HCT116 (cell line): Measurements from ENCODE around the gene TMOD1. TPM values are rescaled to one million over a fixed set of nuclear protein-coding genes. Genes with fewer than 3 reads are reported as not detected.

ENCODE experiments used
- ATAC-seq: fragments of 200-7000 bp; cut with Tn5 transposase; 2 replicates; pipeline ENCODE4 v1.9.1; 2020; ENCODE audit warnings: mild to moderate bottlenecking, moderate library complexity
- BruUV-seq: library from RNA; stranded (reverse); fragments of 400-500 nt; replicated peaks from 2 replicates; lab custom pipeline; 2021; lab: Mats Ljungman, UMichigan
- CTCF ChIA-PET: fragments of 300-600 bp; sonication (Branson Sonifier 250); formaldehyde crosslinking; loops from one replicate; lab custom pipeline; 2021; ENCODE audit warnings: antibody characterized with exemption; lab: Charles Lee
- POLR2A ChIA-PET: fragments of 300-600, 350-600 bp; sonication (Branson Sonifier 250); formaldehyde crosslinking; loops from one replicate; lab custom pipeline; 2021; ENCODE audit warnings: antibody characterized with exemption; lab: Charles Lee
- RAD21 ChIA-PET, 2 experiments: fragments of 300-600 bp; sonication (Branson Sonifier 250); formaldehyde crosslinking; loops; one replicate each; lab custom pipeline; 2023; ENCODE audit warnings: low total read pairs in 2 of 2; ENCODE audit not compliant: uncharacterized antibody in 2 of 2, unreplicated experiment in 2 of 2, low non-redundant PET in 1 of 2; lab: Charles Lee
- DNase-seq: peaks from one replicate; pipeline ENCODE4 v3.0.0-alpha.2; 2010; ENCODE audit warnings: low read depth, low spot score
- H2AFZ ChIP-seq: fragments of 200-600 bp; shearing (Covaris generic), sonication (generic); 2 replicates; pipeline ENCODE4 v1.6.1; 2017; ENCODE audit warnings: low read depth, mixed run types, mixed read lengths, antibody characterized with exemption, low read length; ENCODE audit not compliant: poor library complexity, severe bottlenecking
- H3K27ac ChIP-seq: 2 replicates; pipeline ENCODE4 v1.5.1; 2012; ENCODE audit warnings: low read depth, low read length
- H3K27me3 ChIP-seq: fragments of 200-600 bp; sonication (generic); 2 replicates; pipeline ENCODE4 v1.6.1; 2016; ENCODE audit warnings: mixed run types, low read length, mixed read lengths; ENCODE audit not compliant: insufficient read depth
- H3K36me3 ChIP-seq, 2 experiments: fragments of 200-500 bp in 1 of 2; fragments of 200-600 bp in 1 of 2; sonication (Bioruptor generic) in 1 of 2; sonication (generic) in 1 of 2; 2 replicates each; pipeline versions ENCODE4 v1.5.1 to v1.6.1; 2014 to 2016; ENCODE audit warnings: low read length in 2 of 2, inconsistent platforms in 1 of 2, mixed read lengths in 1 of 2, mixed run types in 1 of 2; ENCODE audit not compliant: insufficient read depth in 2 of 2, control insufficient read depth in 1 of 2
- H3K4me1 ChIP-seq, 2 experiments: fragments of 200-600 bp in 1 of 2; sonication (generic) in 1 of 2; 2 replicates each; pipeline versions ENCODE4 v1.5.1 to v1.6.1; 2012 to 2017; ENCODE audit warnings: low read length in 2 of 2, inconsistent platforms in 1 of 2, mild to moderate bottlenecking in 1 of 2, mixed read lengths in 1 of 2, mixed run types in 1 of 2, moderate library complexity in 1 of 2; ENCODE audit not compliant: insufficient read depth in 2 of 2, control insufficient read depth in 1 of 2
- H3K4me2 ChIP-seq: fragments of 200-600 bp; sonication (generic); 2 replicates; pipeline ENCODE4 v1.6.1; 2017; ENCODE audit warnings: mixed run types, low read length, mixed read lengths
- H3K4me3 ChIP-seq, 2 experiments: fragments of 200-600 bp in 1 of 2; sonication (generic) in 1 of 2; replicated peaks in 1 of 2; 2 replicates each; pipeline ENCODE4 v1.5.1; 2011 to 2016; ENCODE audit warnings: low read length in 2 of 2, control low read depth in 1 of 2, low read depth in 1 of 2, mild to moderate bottlenecking in 1 of 2, mixed read lengths in 1 of 2, mixed run types in 1 of 2
- H3K79me2 ChIP-seq: fragments of 200-600 bp; sonication (generic); 2 replicates; pipeline ENCODE4 v1.6.1; 2017; ENCODE audit warnings: mild to moderate bottlenecking, mixed run types, low read length, moderate library complexity, mixed read lengths; ENCODE audit not compliant: insufficient read depth
- H3K9ac ChIP-seq: fragments of 200-600 bp; sonication (generic); 2 replicates; pipeline ENCODE4 v1.6.1; 2016; ENCODE audit warnings: low read length, mixed read lengths
- H3K9me2 ChIP-seq: fragments of 200-600 bp; sonication (generic), shearing (Covaris generic); 2 replicates; pipeline ENCODE4 v1.6.1; 2017; ENCODE audit warnings: mixed run types, mild to moderate bottlenecking, moderate library complexity; ENCODE audit not compliant: insufficient read depth
- H3K9me3 ChIP-seq, 2 experiments: fragments of 200-500 bp in 1 of 2; fragments of 200-600 bp in 1 of 2; sonication (Bioruptor generic) in 1 of 2; sonication (generic) in 1 of 2; 2 replicates each; pipeline ENCODE4 v1.6.1; 2014 to 2017; ENCODE audit warnings: low read length in 2 of 2, mixed read lengths in 2 of 2, inconsistent platforms in 1 of 2, low read depth in 1 of 2, mild to moderate bottlenecking in 1 of 2, mixed run types in 1 of 2, moderate library complexity in 1 of 2; ENCODE audit not compliant: control insufficient read depth in 1 of 2, insufficient read depth in 1 of 2
- H4K20me1 ChIP-seq: fragments of 200-600 bp; sonication (generic), shearing (Covaris generic); 2 replicates; pipeline ENCODE4 v1.6.1; 2017; ENCODE audit warnings: mixed run types, mild to moderate bottlenecking, moderate library complexity; ENCODE audit not compliant: insufficient read depth
- ATF3 ChIP-seq: IDR thresholded peaks from 2 replicates; pipeline ENCODE4 v1.6.1; 2012
- CBX3 ChIP-seq: IDR thresholded peaks from 2 replicates; pipeline ENCODE4 v1.6.1; 2012; ENCODE audit warnings: low read depth
- EGR1 ChIP-seq: IDR thresholded peaks from 2 replicates; pipeline ENCODE4 v1.6.1; 2012; ENCODE audit warnings: low read depth
- EZH2phosphoT487 ChIP-seq: fragments of 200-600 bp; IDR thresholded peaks from 2 replicates; pipeline ENCODE4 v1.6.1; 2018; ENCODE audit warnings: antibody characterized with exemption, borderline replicate concordance
- JUND ChIP-seq: IDR thresholded peaks from 2 replicates; pipeline ENCODE4 v1.6.1; 2012
- POLR2AphosphoS5 ChIP-seq: IDR thresholded peaks from 2 replicates; pipeline ENCODE4 v1.6.1; 2011; ENCODE audit warnings: mild to moderate bottlenecking, low read depth, low read length, moderate library complexity
- REST ChIP-seq: IDR thresholded peaks from 2 replicates; pipeline ENCODE4 v1.6.1; 2012; ENCODE audit warnings: low read depth
- SP1 ChIP-seq: IDR thresholded peaks from 2 replicates; pipeline ENCODE4 v1.6.1; 2012; ENCODE audit warnings: low read depth
- YY1 ChIP-seq: IDR thresholded peaks from 2 replicates; pipeline ENCODE4 v1.6.1; 2011; ENCODE audit warnings: low read length, low read depth, moderate library complexity, mild to moderate bottlenecking; ENCODE audit not compliant: insufficient replicate concordance; ENCODE audit errors: extremely low read depth
- intact Hi-C: fragments of 100-400 bp; cut with micrococcal nuclease; formaldehyde crosslinking; loops from 2 replicates; pipeline ENCODE4 v1.10.0; 2022
- total RNA-seq: library from RNA; stranded (reverse); gene quantifications from one replicate; pipeline ENCODE4 v1.2.1, GENCODE V29; 2021; ENCODE audit not compliant: unreplicated experiment

TMOD1 gene
- total RNA-seq, 1 experiment from 2014 or later: 4.4 TPM

- no peak for ATAC-seq
These were observed 69.4 kb downstream of the TMOD1 start for GRCh38 chr9:97570899-97571298.

More at GRCh38 chr9:97570899-97571298, 69.4 kb downstream of the TMOD1 start:
- Histone ChIP-seq H3K9ac (no peak overlapping the region), H3K27me3 (no peaks in the 10 kb centered on the region), H3K79me2 (no peaks in the 10 kb centered on the region), H4K20me1 (no peaks in the 10 kb centered on the region), H3K9me3 (no peaks in the 10 kb centered on the region), H3K4me3 (no peak overlapping the region), H3K27ac (no peak overlapping the region), H3K9me2 (no peaks in the 10 kb centered on the region), H2AFZ (no peak overlapping the region), H3K4me2 (no peak overlapping the region), H3K36me3 (no peaks in the 10 kb centered on the region), H3K4me1 (peaks cover 3 to 26% of the 10 kb centered on the region in 2 experiments; a peak in 3 of 4 replicates)
- intact Hi-C loops: no loop called here
- TF ChIP-seq EGR1: no peak
- no peak for TF ChIP-seq JUND
- no peak for TF ChIP-seq REST
- TF ChIP-seq SP1: no peak
- no peak for TF ChIP-seq POLR2AphosphoS5
- no peak for TF ChIP-seq EZH2phosphoT487
- no peak for TF ChIP-seq YY1
- TF ChIP-seq CBX3: no peak
- TF ChIP-seq ATF3: no peak
- no TSS peak for BruUV-seq
- ChIA-PET POLR2A (no interaction called here), RAD21 (no interaction called here), CTCF (no interaction called here)
- no peak for DNase-seq
